H9 (cell line): ENCODE data around the gene TPGS1. TPM values are rescaled to one million over a fixed set of nuclear protein-coding genes. Genes with fewer than 3 reads are reported as not detected.

Experiments used
- DNase-seq: peaks from one replicate; pipeline ENCODE4 v3.0.0-alpha.2; 2017
- H2AFZ ChIP-seq: one replicate; pipeline ENCODE4 v1.6.1; 2013; ENCODE audit warnings: mild to moderate bottlenecking, low read length, control low read depth, moderate library complexity
- H2AK5ac ChIP-seq: 2 replicates; pipeline ENCODE4 v1.6.1; 2013; ENCODE audit warnings: low read length, control low read depth, mixed read lengths; ENCODE audit not compliant: insufficient read length
- H2BK120ac ChIP-seq: one replicate; pipeline ENCODE4 v1.6.1; 2013; ENCODE audit warnings: low read depth, mild to moderate bottlenecking, low read length, control low read depth, inconsistent platforms; ENCODE audit not compliant: poor library complexity, severe bottlenecking
- H2BK12ac ChIP-seq: 2 replicates; pipeline ENCODE4 v1.6.1; 2013; ENCODE audit warnings: low read length, control low read depth, mixed read lengths, low read depth; ENCODE audit not compliant: insufficient read length
- H2BK15ac ChIP-seq: 2 replicates; pipeline ENCODE4 v1.6.1; 2013; ENCODE audit warnings: low read depth, low read length, control low read depth
- H2BK20ac ChIP-seq: one replicate; pipeline ENCODE4 v1.6.1; 2013; ENCODE audit warnings: low read depth, mild to moderate bottlenecking, low read length, control low read depth, inconsistent platforms; ENCODE audit not compliant: poor library complexity, severe bottlenecking
- H2BK5ac ChIP-seq: 2 replicates; pipeline ENCODE4 v1.6.1; 2013; ENCODE audit warnings: low read length, control low read depth, mixed read lengths; ENCODE audit not compliant: insufficient read length
- H3K14ac ChIP-seq: 2 replicates; pipeline ENCODE4 v1.6.1; 2013; ENCODE audit warnings: low read length, control low read depth; ENCODE audit not compliant: insufficient read depth
- H3K18ac ChIP-seq: 2 replicates; pipeline ENCODE4 v1.6.1; 2013; ENCODE audit warnings: low read depth, mild to moderate bottlenecking, mixed read lengths, low read length, control low read depth; ENCODE audit not compliant: insufficient read length
- H3K23ac ChIP-seq: 2 replicates; pipeline ENCODE4 v1.6.1; 2013; ENCODE audit warnings: low read length, control low read depth, mixed read lengths, low read depth; ENCODE audit not compliant: insufficient read length
- H3K23me2 ChIP-seq: 2 replicates; pipeline ENCODE4 v1.6.1; 2013; ENCODE audit warnings: low read depth, mild to moderate bottlenecking, mixed read lengths, low read length, control low read depth; ENCODE audit not compliant: insufficient read length, poor library complexity, severe bottlenecking
- H3K27ac ChIP-seq: 2 replicates; pipeline ENCODE4 v1.5.1; 2013; ENCODE audit warnings: low read length, control low read depth, mixed read lengths, low read depth; ENCODE audit not compliant: insufficient read length
- H3K27me3 ChIP-seq: 2 replicates; pipeline ENCODE4 v1.6.1; 2013; ENCODE audit warnings: low read length, control low read depth, inconsistent platforms; ENCODE audit not compliant: insufficient read depth
- H3K4ac ChIP-seq: 2 replicates; pipeline ENCODE4 v1.6.1; 2013; ENCODE audit warnings: low read depth, mild to moderate bottlenecking, control low read depth, inconsistent platforms, low read length, moderate library complexity
- H3K4me1 ChIP-seq: 2 replicates; pipeline ENCODE4 v1.6.1; 2013; ENCODE audit warnings: low read length, control low read depth, inconsistent platforms; ENCODE audit not compliant: insufficient read depth
- H3K4me2 ChIP-seq: 2 replicates; pipeline ENCODE4 v1.6.1; 2013; ENCODE audit warnings: low read length, control low read depth, mixed read lengths; ENCODE audit not compliant: insufficient read length, insufficient read depth
- H3K56ac ChIP-seq: 2 replicates; pipeline ENCODE4 v1.6.1; 2013; ENCODE audit warnings: low read depth, mild to moderate bottlenecking, mixed read lengths, low read length, control low read depth; ENCODE audit not compliant: insufficient read length
- H3K79me1 ChIP-seq: 2 replicates; pipeline ENCODE4 v1.6.1; 2013; ENCODE audit warnings: low read depth, mild to moderate bottlenecking, moderate library complexity, low read length, control low read depth, inconsistent platforms; ENCODE audit not compliant: insufficient read depth, poor library complexity, severe bottlenecking
- H3K79me2 ChIP-seq: 2 replicates; pipeline ENCODE4 v1.6.1; 2013; ENCODE audit warnings: low read length, control low read depth, inconsistent platforms; ENCODE audit not compliant: insufficient read depth
- H3K9ac ChIP-seq: 2 replicates; pipeline ENCODE4 v1.6.1; 2013; ENCODE audit warnings: low read length, control low read depth, mixed read lengths; ENCODE audit not compliant: insufficient read length; ENCODE audit errors: extremely low read depth
- H3K9me3 ChIP-seq: one replicate; pipeline ENCODE4 v1.6.1; 2013; ENCODE audit warnings: low read depth, low read length, inconsistent platforms; ENCODE audit not compliant: control insufficient read depth
- H3T11ph ChIP-seq: one replicate; pipeline ENCODE4 v1.6.1; 2013; ENCODE audit warnings: mild to moderate bottlenecking, low read length, control low read depth, inconsistent platforms
- H4K20me1 ChIP-seq: one replicate; pipeline ENCODE4 v1.6.1; 2013; ENCODE audit not compliant: control insufficient read depth, insufficient read length, insufficient read depth
- H4K5ac ChIP-seq: 2 replicates; pipeline ENCODE4 v1.6.1; 2013; ENCODE audit warnings: low read depth, mild to moderate bottlenecking, mixed read lengths, low read length, control low read depth; ENCODE audit not compliant: insufficient read length
- H4K8ac ChIP-seq: replicated peaks from 2 replicates; pipeline ENCODE4 v1.6.1; 2013; ENCODE audit warnings: low read length, control low read depth, mixed read lengths, low read depth; ENCODE audit not compliant: insufficient read length
- H4K91ac ChIP-seq: 2 replicates; pipeline ENCODE4 v1.6.1; 2013; ENCODE audit warnings: low read depth, mild to moderate bottlenecking, moderate library complexity, mixed read lengths, low read length, control low read depth; ENCODE audit not compliant: insufficient read length
- H3K27ac Mint-ChIP-seq, 3 experiments: 2 replicates in 2 of 3; 3 replicates in 1 of 3; pipeline ENCODE4 v1.8.0; 2020 to 2021; ENCODE audit warnings: mixed read lengths in 3 of 3, mild to moderate bottlenecking in 1 of 3, moderate library complexity in 1 of 3
- H3K27me3 Mint-ChIP-seq: 2 replicates; pipeline ENCODE4 v1.8.0; 2021; ENCODE audit warnings: low read depth, mild to moderate bottlenecking, moderate library complexity, mixed read lengths
- H3K36me3 Mint-ChIP-seq, 3 experiments: 2 replicates in 2 of 3; 3 replicates in 1 of 3; pipeline ENCODE4 v1.8.0; 2020 to 2021; ENCODE audit warnings: low read depth in 3 of 3, mixed read lengths in 3 of 3; ENCODE audit not compliant: insufficient read depth in 1 of 3
- H3K4me1 Mint-ChIP-seq, 2 experiments: 2 replicates each; pipeline ENCODE4 v1.8.0; 2020; ENCODE audit warnings: mixed read lengths in 2 of 2
- H3K4me3 Mint-ChIP-seq, 2 experiments: 2 replicates in 1 of 2; 3 replicates in 1 of 2; pipeline ENCODE4 v1.8.0; 2020 to 2021; ENCODE audit warnings: mild to moderate bottlenecking in 2 of 2, mixed read lengths in 2 of 2, moderate library complexity in 1 of 2
- H3K9me3 Mint-ChIP-seq, 2 experiments: 2 replicates in 1 of 2; 3 replicates in 1 of 2; pipeline ENCODE4 v1.8.0; 2020; ENCODE audit warnings: mild to moderate bottlenecking in 2 of 2, mixed read lengths in 2 of 2, moderate library complexity in 1 of 2
- CTCF ChIP-seq: fragments of 200-600 bp; sonication (generic); conservative IDR thresholded peaks from 3 replicates; pipeline ENCODE4 v1.8.0; 2021; ENCODE audit warnings: antibody characterized with exemption, mild to moderate bottlenecking
- WGBS: extraction: QIAGEN DNeasy Blood & Tissue Kit; methylation state at CpG from one replicate; pipeline ENCODE4 v1.1.7; 2013; ENCODE audit warnings: missing lambda C conversion rate, low lambda C conversion rate, mixed read lengths; ENCODE audit not compliant: insufficient read length; ENCODE audit errors: extremely low coverage; 5-methylcytosine and 5-hydroxymethylcytosine counted together
- total RNA-seq: library from RNA; stranded (reverse); gene quantifications from 2 replicates; pipeline ENCODE4 v1.2.1, GENCODE V29; 2021

TPGS1 gene
- total RNA-seq, 1 experiment from 2014 or later, result 7.4 TPM

- H3K9me3 Mint-ChIP-seq, result peaks cover 0 to 10% of the 10 kb centered on the region in 2 experiments; a peak in 1 of 5 replicates
- H3K4ac ChIP-seq, result no peak overlapping the region
- H2AFZ ChIP-seq, result no peak overlapping the region
- H4K20me1 ChIP-seq, result no peaks in the 10 kb centered on the region
- no peak overlapping the region for H3K27ac Mint-ChIP-seq
- H3K23me2 ChIP-seq, result no peaks in the 10 kb centered on the region
- DNase-seq, result no peak
- H3K27me3 Mint-ChIP-seq, result peaks cover 12% of the 10 kb centered on the region
- H3K9ac ChIP-seq, result no peak overlapping the region
- no peak overlapping the region for H4K5ac ChIP-seq
- H3K4me3 Mint-ChIP-seq, result no peak overlapping the region
- no peak overlapping the region for H2AK5ac ChIP-seq
- H3K23ac ChIP-seq, result no peak overlapping the region
- TF ChIP-seq CTCF, result no peak
- WGBS, result no CpG with 5 or more reads among the region's 7 CpGs
- H2BK120ac ChIP-seq, result no peak overlapping the region
- no peak overlapping the region for H2BK20ac ChIP-seq
- no peaks in the 10 kb centered on the region for H3K79me2 ChIP-seq
- H3K79me1 ChIP-seq, result no peaks in the 10 kb centered on the region
- H3K18ac ChIP-seq, result no peak overlapping the region
- no peak overlapping the region for H2BK12ac ChIP-seq
- H4K91ac ChIP-seq, result no peak overlapping the region
- H3K4me2 ChIP-seq, result no peak overlapping the region
- H3K14ac ChIP-seq, result no peak overlapping the region
- no peak overlapping the region for H2BK5ac ChIP-seq
- no peaks in the 10 kb centered on the region for H3K27me3 ChIP-seq
- no peak overlapping the region for H2BK15ac ChIP-seq
- no peaks in the 10 kb centered on the region for H3K4me1 ChIP-seq
- no peak overlapping the region for H3K27ac ChIP-seq
- H3K4me1 Mint-ChIP-seq, result no peaks in the 10 kb centered on the region
- H3K56ac ChIP-seq, result no peak overlapping the region
- no peak overlapping the region for H4K8ac ChIP-seq
- H3K9me3 ChIP-seq, result no peaks in the 10 kb centered on the region
- H3T11ph ChIP-seq, result no peak overlapping the region
- no peaks in the 10 kb centered on the region for H3K36me3 Mint-ChIP-seq
Measured at GRCh38 chr19:469833-470232, 37.5 kb upstream of the TPGS1 start.
